ENCODE results near the gene PFDN2. TPM values are rescaled to one million over a fixed set of nuclear protein-coding genes. Genes with fewer than 3 reads are reported as not detected.

PFDN2 gene
- total and polyA plus RNA-seq, 12 donors, result 33.6 to 452 (median 57.1) TPM

GRCh38 chr1:161092621-161093028 is 25.2 kb downstream of the PFDN2 start:
- WGBS, 4 donors, result 64 to 88% (median 84%) methylated on average over 3 of the region's 3 CpGs
- no peaks in the 10 kb centered on the region for H3K27me3 ChIP-seq
- intact Hi-C loops (cut with DNase I), result loop anchor here in 1 of 2 donors (5.0 kb wide), 1 partner anchor 85 kb away; no protein-coding TSS in a partner anchor
- no peaks in the 10 kb centered on the region for H3K9me3 ChIP-seq (replicated peaks in 1 of 3)
- H3K4me1 ChIP-seq (replicated peaks in 1 of 2), result no peaks in the 10 kb centered on the region
- no peaks in the 10 kb centered on the region for H3K36me3 ChIP-seq (replicated peaks in 1 of 2)
- no peak overlapping the region for H3K4me3 ChIP-seq
- H3K27ac ChIP-seq, result no peak overlapping the region
- DNase-seq, result no peak
- TF ChIP-seq POLR2A (IDR thresholded peaks at IDR 0.05), result no peak
- TF ChIP-seq CTCF (IDR thresholded peaks at IDR 0.05), result no peak

- intact Hi-C loops (cut with DNase I), result loop anchor here in 1 of 2 donors (5.0 kb wide), 1 partner anchor 85 kb away; no protein-coding TSS in a partner anchor
- whole genome bisulfite sequencing, 4 donors, result 89 to 92% (median 91%) methylated on average over 7 of the region's 7 CpGs
These were observed 25.9 kb downstream of the PFDN2 start for GRCh38 chr1:161091796-161092507.

GRCh38 chr1:161091093-161091492 is 26.7 kb downstream of the PFDN2 start:
- no peak for DNase-seq
- Histone ChIP-seq H3K27ac (no peak overlapping the region), H3K36me3 (replicated peaks in 1 of 2) (no peaks in the 10 kb centered on the region), H3K4me1 (replicated peaks in 1 of 2) (no peaks in the 10 kb centered on the region), H3K27me3 (no peaks in the 10 kb centered on the region), H3K4me3 (no peak overlapping the region), H3K9me3 (replicated peaks in 1 of 3) (no peaks in the 10 kb centered on the region)
- WGBS, 4 donors, result 82 to 92% (median 88%) methylated on average over 4 to 5 of the region's 5 CpGs
- TF ChIP-seq POLR2A (IDR thresholded peaks at IDR 0.05) (no peak), CTCF (IDR thresholded peaks at IDR 0.05) (no peak)
- intact Hi-C loops (cut with DNase I), result loop anchor here in 1 of 2 donors (5.0 kb wide), 1 partner anchor 84 kb away; no protein-coding TSS in a partner anchor

More at GRCh38 chr1:161091796-161092507, 25.9 kb downstream of the PFDN2 start:
- no peak overlapping the region for H3K4me3 ChIP-seq
- H3K27me3 ChIP-seq, result no peaks in the 10 kb centered on the region
- no peak for DNase-seq
- no peak overlapping the region for H3K27ac ChIP-seq
- H3K9me3 ChIP-seq (replicated peaks in 1 of 3), result no peaks in the 10 kb centered on the region
- H3K4me1 ChIP-seq (replicated peaks in 1 of 2), result no peaks in the 10 kb centered on the region
- H3K36me3 ChIP-seq (replicated peaks in 1 of 2), result no peaks in the 10 kb centered on the region
- TF ChIP-seq POLR2A (IDR thresholded peaks at IDR 0.05) (no peak), CTCF (IDR thresholded peaks at IDR 0.05) (no peak)

GRCh38 chr1:161090617-161091016 is 27.2 kb downstream of the PFDN2 start:
- 76 to 81% (median 78%) methylated on average over 3 of the region's 3 CpGs for WGBS, 4 donors
- Histone ChIP-seq H3K27me3 (no peaks in the 10 kb centered on the region), H3K27ac (no peak overlapping the region), H3K4me1 (replicated peaks in 1 of 2) (no peaks in the 10 kb centered on the region), H3K4me3 (no peak overlapping the region), H3K36me3 (replicated peaks in 1 of 2) (no peaks in the 10 kb centered on the region), H3K9me3 (replicated peaks in 1 of 3) (no peaks in the 10 kb centered on the region)
- no peak for TF ChIP-seq CTCF (IDR thresholded peaks at IDR 0.05)
- TF ChIP-seq POLR2A (IDR thresholded peaks at IDR 0.05), result no peak
- intact Hi-C loops (cut with DNase I), result loop anchor here in 1 of 2 donors (5.0 kb wide), 1 partner anchor 83 kb away; no protein-coding TSS in a partner anchor
- no peak for DNase-seq

All from adrenal gland (tissue), 12 donors.